ENCODE measurements around the gene HEPHL1.

Gene HEPHL1

GRCh38 chr11:94002226-94002625 lies 18.9 kb upstream of the HEPHL1 start:
- Mint-ChIP-seq H3K4me3 (no peak overlapping the region), H3K27me3 (peaks cover 0 to 9% of the 10 kb centered on the region in 2 donors), H3K27ac (no peak overlapping the region), H3K9me3 (peaks cover 12 to 16% of the 10 kb centered on the region in 2 donors), H3K36me3 (no peaks in the 10 kb centered on the region), H3K4me1 (no peaks in the 10 kb centered on the region)
- ATAC-seq (replicated peaks) (no peak), DNase-seq (no peak)

- no peak overlapping the region for H3K27ac Mint-ChIP-seq
- H3K9me3 Mint-ChIP-seq = peaks cover 9% of the 10 kb centered on the region in 2 donors
- H3K36me3 Mint-ChIP-seq = no peaks in the 10 kb centered on the region
- DNase-seq = no peak
- H3K4me3 Mint-ChIP-seq = no peak overlapping the region
- peaks cover 19 to 28% of the 10 kb centered on the region in 2 donors for H3K27me3 Mint-ChIP-seq
- H3K4me1 Mint-ChIP-seq = no peaks in the 10 kb centered on the region
- ATAC-seq (replicated peaks) = no peak
Observed at GRCh38 chr11:94007426-94007825, 13.7 kb upstream of the HEPHL1 start.

- no peak overlapping the region for H3K4me3 Mint-ChIP-seq
- ATAC-seq (replicated peaks) = no peak
- peaks cover 20 to 30% of the 10 kb centered on the region in 2 donors for H3K27me3 Mint-ChIP-seq
- H3K27ac Mint-ChIP-seq = no peak overlapping the region
- no peak for DNase-seq
- no peaks in the 10 kb centered on the region for H3K36me3 Mint-ChIP-seq
- no peaks in the 10 kb centered on the region for H3K4me1 Mint-ChIP-seq
- H3K9me3 Mint-ChIP-seq = peaks cover 9 to 12% of the 10 kb centered on the region in 2 donors
Observed at GRCh38 chr11:94007906-94008305, 13.2 kb upstream of the HEPHL1 start.

GRCh38 chr11:94010136-94010535 lies 11.0 kb upstream of the HEPHL1 start:
- H3K4me3 Mint-ChIP-seq = no peak overlapping the region
- H3K36me3 Mint-ChIP-seq = no peaks in the 10 kb centered on the region
- no peaks in the 10 kb centered on the region for H3K4me1 Mint-ChIP-seq
- H3K27ac Mint-ChIP-seq = no peak overlapping the region
- no peak for ATAC-seq (replicated peaks)
- peaks cover 20 to 28% of the 10 kb centered on the region in 2 donors for H3K27me3 Mint-ChIP-seq
- peaks cover 12% of the 10 kb centered on the region in 2 donors for H3K9me3 Mint-ChIP-seq
- DNase-seq = no peak

GRCh38 chr11:94011478-94011877 lies 9.7 kb upstream of the HEPHL1 start:
- no peaks in the 10 kb centered on the region for H3K4me1 Mint-ChIP-seq
- H3K9me3 Mint-ChIP-seq = peaks cover 11 to 12% of the 10 kb centered on the region in 2 donors
- DNase-seq (no peak), ATAC-seq (replicated peaks) (no peak)
- peaks cover 20 to 21% of the 10 kb centered on the region in 2 donors for H3K27me3 Mint-ChIP-seq
- H3K36me3 Mint-ChIP-seq = no peaks in the 10 kb centered on the region
- no peak overlapping the region for H3K4me3 Mint-ChIP-seq
- H3K27ac Mint-ChIP-seq = no peak overlapping the region

- peaks cover 8% of the 10 kb centered on the region in 2 donors for H3K9me3 Mint-ChIP-seq
- DNase-seq = no peak
- no peak for ATAC-seq (replicated peaks)
- H3K36me3 Mint-ChIP-seq = no peaks in the 10 kb centered on the region
- H3K4me3 Mint-ChIP-seq = no peak overlapping the region
- H3K27me3 Mint-ChIP-seq = peaks cover under 1 to 7% of the 10 kb centered on the region in 2 donors
- no peaks in the 10 kb centered on the region for H3K4me1 Mint-ChIP-seq
- H3K27ac Mint-ChIP-seq = no peak overlapping the region
Observed at GRCh38 chr11:94017446-94017845, 3.7 kb upstream of the HEPHL1 start.

GRCh38 chr11:94018721-94019120 lies 2.4 kb upstream of the HEPHL1 start:
- ATAC-seq (replicated peaks) (no peak), DNase-seq (no peak)
- H3K27ac Mint-ChIP-seq = no peak overlapping the region
- peaks cover 0 to 7% of the 10 kb centered on the region in 2 donors for H3K27me3 Mint-ChIP-seq
- no peaks in the 10 kb centered on the region for H3K4me1 Mint-ChIP-seq
- no peaks in the 10 kb centered on the region for H3K36me3 Mint-ChIP-seq
- peaks cover 5 to 6% of the 10 kb centered on the region in 2 donors for H3K9me3 Mint-ChIP-seq
- no peak overlapping the region for H3K4me3 Mint-ChIP-seq

- H3K9me3 Mint-ChIP-seq = peaks cover 10 to 11% of the 10 kb centered on the region in 2 donors
- no peak overlapping the region for H3K4me3 Mint-ChIP-seq
- peaks cover 9 to 15% of the 10 kb centered on the region in 2 donors for H3K27me3 Mint-ChIP-seq
- no peak overlapping the region for H3K27ac Mint-ChIP-seq
- H3K4me1 Mint-ChIP-seq = no peaks in the 10 kb centered on the region
- DNase-seq (no peak), ATAC-seq (replicated peaks) (no peak)
- no peaks in the 10 kb centered on the region for H3K36me3 Mint-ChIP-seq
Observed at GRCh38 chr11:94023856-94024255, 2.7 kb downstream of the HEPHL1 start.

- Mint-ChIP-seq H3K4me1 (no peaks in the 10 kb centered on the region), H3K9me3 (peaks cover 10 to 11% of the 10 kb centered on the region in 2 donors), H3K27ac (no peak overlapping the region), H3K4me3 (no peak overlapping the region), H3K36me3 (no peaks in the 10 kb centered on the region), H3K27me3 (peaks cover 9 to 15% of the 10 kb centered on the region in 2 donors)
- DNase-seq = no peak
- ATAC-seq (replicated peaks) = no peak
Observed at GRCh38 chr11:94024547-94024946, 3.4 kb downstream of the HEPHL1 start.

GRCh38 chr11:94025690-94026394 lies 4.7 kb downstream of the HEPHL1 start:
- H3K4me1 Mint-ChIP-seq = no peaks in the 10 kb centered on the region
- H3K4me3 Mint-ChIP-seq = no peak overlapping the region
- ATAC-seq (replicated peaks) = no peak

GRCh38 chr11:94027210-94027609 lies 6.1 kb downstream of the HEPHL1 start:
- Mint-ChIP-seq H3K4me1 (no peaks in the 10 kb centered on the region), H3K27ac (no peak overlapping the region), H3K9me3 (peaks cover 8 to 11% of the 10 kb centered on the region in 2 donors), H3K4me3 (no peak overlapping the region), H3K36me3 (no peaks in the 10 kb centered on the region), H3K27me3 (peaks cover 4 to 15% of the 10 kb centered on the region in 2 donors)
- ATAC-seq (replicated peaks) (no peak), DNase-seq (no peak)

More at GRCh38 chr11:94025690-94026394, 4.7 kb downstream of the HEPHL1 start:
- peaks cover 9 to 15% of the 10 kb centered on the region in 2 donors for H3K27me3 Mint-ChIP-seq
- peaks cover 10 to 11% of the 10 kb centered on the region in 2 donors for H3K9me3 Mint-ChIP-seq
- H3K27ac Mint-ChIP-seq = no peak overlapping the region
- H3K36me3 Mint-ChIP-seq = no peaks in the 10 kb centered on the region
- DNase-seq = no peak

GRCh38 chr11:94028436-94028835 lies 7.3 kb downstream of the HEPHL1 start:
- no peak for ATAC-seq (replicated peaks)
- Mint-ChIP-seq H3K36me3 (no peaks in the 10 kb centered on the region), H3K4me1 (no peaks in the 10 kb centered on the region), H3K9me3 (peaks cover 8 to 11% of the 10 kb centered on the region in 2 donors), H3K4me3 (no peak overlapping the region), H3K27ac (no peak overlapping the region), H3K27me3 (peaks cover 4 to 15% of the 10 kb centered on the region in 2 donors)
- no peak for DNase-seq

GRCh38 chr11:94030059-94030458 lies 8.9 kb downstream of the HEPHL1 start:
- peaks cover 11% of the 10 kb centered on the region in 2 donors for H3K9me3 Mint-ChIP-seq
- H3K36me3 Mint-ChIP-seq = no peaks in the 10 kb centered on the region
- peaks cover 0 to 20% of the 10 kb centered on the region in 2 donors for H3K27me3 Mint-ChIP-seq
- no peak for ATAC-seq (replicated peaks)
- no peak for DNase-seq
- H3K4me1 Mint-ChIP-seq = no peaks in the 10 kb centered on the region
- no peak overlapping the region for H3K4me3 Mint-ChIP-seq
- H3K27ac Mint-ChIP-seq = no peak overlapping the region

- ATAC-seq (replicated peaks) (no peak), DNase-seq (no peak)
- Mint-ChIP-seq H3K4me1 (no peaks in the 10 kb centered on the region), H3K9me3 (peaks cover 8 to 14% of the 10 kb centered on the region in 2 donors), H3K27me3 (peaks cover 0 to 11% of the 10 kb centered on the region in 2 donors), H3K27ac (no peak overlapping the region), H3K36me3 (no peaks in the 10 kb centered on the region), H3K4me3 (no peak overlapping the region)
Observed at GRCh38 chr11:94031625-94032024, 10.5 kb downstream of the HEPHL1 start.

- Mint-ChIP-seq H3K27ac (no peak overlapping the region), H3K9me3 (peaks cover 5 to 12% of the 10 kb centered on the region in 2 donors), H3K27me3 (peaks cover 0 to 8% of the 10 kb centered on the region in 2 donors), H3K4me3 (no peak overlapping the region), H3K4me1 (no peaks in the 10 kb centered on the region), H3K36me3 (no peaks in the 10 kb centered on the region)
- ATAC-seq (replicated peaks) (no peak), DNase-seq (no peak)
Observed at GRCh38 chr11:94032066-94032465, 10.9 kb downstream of the HEPHL1 start.

Measured in stimulated activated naive B cell treated with anti-CD40 and anti-IgM and Interleukin-4, amounts not matched to agents 10 μg/mL and 1 μg/mL and 100 μg/mL, for 72 hours (primary cell).